HEK293T (cell line): Measurements from ENCODE around the gene PGLYRP3.

Source experiments
- CTCF ChIA-PET: fragments of 350-600 bp; formaldehyde crosslinking; extraction: SDS; loops from one replicate; lab custom pipeline; 2021; ENCODE audit warnings: antibody characterized with exemption, inconsistent platforms; lab: Yijun Ruan, JAX
- POLR2A ChIA-PET: fragments of 350-600 bp; formaldehyde crosslinking; extraction: SDS; loops from one replicate; lab custom pipeline; 2020; ENCODE audit warnings: antibody characterized with exemption, inconsistent platforms; lab: Yijun Ruan, JAX
- DNase-seq: peaks from one replicate; pipeline ENCODE4 v3.0.0; 2012; ENCODE audit warnings: mixed read lengths; ENCODE audit errors: extremely low spot score
- ARNT ChIP-seq: fragments of 450-650 bp; IDR thresholded peaks from 2 replicates; pipeline ENCODE4 v1.6.1; 2017; ENCODE audit warnings: mild to moderate bottlenecking
- BHLHE40 ChIP-seq: fragments of 450-650 bp; IDR thresholded peaks from 2 replicates; pipeline ENCODE4 v1.6.1; 2016; ENCODE audit warnings: mild to moderate bottlenecking, moderate library complexity, borderline replicate concordance
- CTBP1 ChIP-seq: fragments of 450-650 bp; IDR thresholded peaks from 2 replicates; pipeline ENCODE4 v1.6.1; 2016; ENCODE audit warnings: borderline replicate concordance
- ELF4 ChIP-seq: fragments of 450-650 bp; IDR thresholded peaks from 2 replicates; pipeline ENCODE4 v1.6.1; 2017; ENCODE audit warnings: antibody characterized with exemption
- FOXA1 ChIP-seq: fragments of 450-650 bp; IDR thresholded peaks from 2 replicates; pipeline ENCODE4 v1.6.1; 2016; ENCODE audit warnings: mild to moderate bottlenecking
- FOXK2 ChIP-seq: fragments of 450-650 bp; IDR thresholded peaks from 2 replicates; pipeline ENCODE4 v1.6.1; 2016; ENCODE audit warnings: mild to moderate bottlenecking
- FOXM1 ChIP-seq: fragments of 450-650 bp; IDR thresholded peaks from 2 replicates; pipeline ENCODE4 v1.6.1; 2017; ENCODE audit warnings: mild to moderate bottlenecking, borderline replicate concordance
- HDGF ChIP-seq: fragments of 450-650 bp; IDR thresholded peaks from 2 replicates; pipeline ENCODE4 v1.6.1; 2017; ENCODE audit warnings: antibody characterized with exemption, borderline replicate concordance
- L3MBTL2 ChIP-seq: fragments of 450-650 bp; conservative IDR thresholded peaks from 2 replicates; pipeline ENCODE4 v1.6.1; 2016; ENCODE audit warnings: mild to moderate bottlenecking
- LEF1 ChIP-seq: fragments of 450-650 bp; IDR thresholded peaks from 2 replicates; pipeline ENCODE4 v1.6.1; 2017; ENCODE audit warnings: mild to moderate bottlenecking, borderline replicate concordance
- NFRKB ChIP-seq: fragments of 450-650 bp; IDR thresholded peaks from 2 replicates; pipeline ENCODE4 v1.6.1; 2016; ENCODE audit warnings: mild to moderate bottlenecking, moderate library complexity
- PKNOX1 ChIP-seq: fragments of 450-650 bp; IDR thresholded peaks from 2 replicates; pipeline ENCODE4 v1.6.1; 2016
- SP1 ChIP-seq: fragments of 450-650 bp; IDR thresholded peaks from 2 replicates; pipeline ENCODE4 v1.6.1; 2017
- SUZ12 ChIP-seq: fragments of 450-650 bp; IDR thresholded peaks from 2 replicates; pipeline ENCODE4 v1.6.1; 2016; ENCODE audit warnings: mild to moderate bottlenecking
- TARDBP ChIP-seq: fragments of 450-650 bp; IDR thresholded peaks from 2 replicates; pipeline ENCODE4 v1.6.1; 2016
- ZNF384 ChIP-seq: fragments of 450-650 bp; IDR thresholded peaks from 2 replicates; pipeline ENCODE4 v1.6.1; 2016

The PGLYRP3 gene

GRCh38 chr1:153313288-153313687 is 536 bp upstream of the PGLYRP3 start:
- CTCF ChIA-PET: no interaction called here
- DNase-seq: no peak
- POLR2A ChIA-PET: no interaction called here
- TF ChIP-seq SP1 (no peak), BHLHE40 (no peak)

- DNase-seq: no peak
- TF ChIP-seq CTBP1 (no peak), FOXA1 (no peak), SP1 (no peak), ZNF384 (no peak), L3MBTL2 (no peak), TARDBP (no peak), NFRKB (no peak), SUZ12 (no peak), LEF1 (no peak), ELF4 (no peak), FOXM1 (no peak), HDGF (no peak), FOXK2 (no peak), PKNOX1 (no peak), BHLHE40 (no peak), ARNT (no peak)
- ChIA-PET POLR2A (no interaction called here), CTCF (interaction anchor here (2.5 kb wide), 1 partner anchor 22 kb away, joined by 6 read pairs; no protein-coding TSS in a partner anchor)
These were observed 2.2 kb downstream of the PGLYRP3 start for GRCh38 chr1:153310526-153310925.

- TF ChIP-seq SUZ12: no peak
- TF ChIP-seq ZNF384: no peak
- no peak for TF ChIP-seq BHLHE40
- TF ChIP-seq ELF4: no peak
- TF ChIP-seq HDGF: no peak
- no peak for TF ChIP-seq NFRKB
- TF ChIP-seq CTBP1: no peak
- TF ChIP-seq FOXA1: no peak
- POLR2A ChIA-PET: no interaction called here
- no peak for DNase-seq
- CTCF ChIA-PET: no interaction called here
These were observed 3.3 kb downstream of the PGLYRP3 start for GRCh38 chr1:153309441-153309840.

DNA sequence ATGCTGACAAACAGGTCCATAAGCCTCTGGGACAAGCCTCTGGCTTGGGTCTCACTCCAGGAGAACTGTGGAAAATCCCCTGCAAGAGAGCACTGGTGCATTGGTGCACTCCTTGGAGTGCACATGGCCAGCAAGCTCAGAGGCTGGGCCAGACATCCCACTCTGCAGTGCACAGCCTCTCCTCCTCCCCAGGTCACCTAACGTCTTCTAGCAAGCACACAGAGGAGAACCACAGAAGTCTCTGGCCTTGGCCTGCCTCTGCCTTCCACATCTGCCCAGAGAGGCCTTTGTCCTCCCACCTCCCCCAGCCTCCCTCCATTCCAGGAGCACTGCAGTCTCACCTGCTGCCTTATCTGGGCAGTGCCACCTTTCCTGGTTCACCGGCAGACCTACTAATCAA is 4.2 kb downstream of the PGLYRP3 start:
- CTCF ChIA-PET: no interaction called here
- TF ChIP-seq TARDBP (no peak), FOXM1 (no peak), HDGF (no peak), ZNF384 (no peak), BHLHE40 (no peak), SUZ12 (no peak), L3MBTL2 (no peak), NFRKB (no peak), FOXA1 (no peak), SP1 (no peak), ARNT (no peak), CTBP1 (no peak), ELF4 (no peak), FOXK2 (no peak), LEF1 (no peak), PKNOX1 (no peak)
- POLR2A ChIA-PET: no interaction called here
- DNase-seq: no peak

DNA sequence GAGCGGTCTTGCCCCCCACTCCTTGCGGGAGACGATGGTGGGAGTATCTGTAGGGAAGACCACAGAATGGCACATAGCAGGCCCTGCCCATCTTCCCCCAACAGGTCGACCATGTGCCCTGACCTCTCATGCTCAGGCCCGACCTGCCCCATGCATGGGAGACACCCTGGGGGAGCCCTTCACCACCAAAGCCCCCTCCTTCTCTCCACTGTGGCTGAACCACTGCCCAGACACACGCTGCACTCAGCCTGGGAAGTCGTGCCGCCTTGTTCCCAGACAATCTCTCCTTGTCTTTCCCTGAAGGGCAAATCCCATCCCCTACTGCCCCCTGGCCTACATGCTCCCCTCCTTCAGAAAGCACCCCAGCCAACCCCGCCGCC is 5.5 kb downstream of the PGLYRP3 start:
- no peak for TF ChIP-seq NFRKB
- no peak for TF ChIP-seq ZNF384
- no peak for DNase-seq
- ChIA-PET POLR2A (no interaction called here), CTCF (interaction anchor here (0.6 kb wide), 1 partner anchor 13 kb away, joined by 3 read pairs; no protein-coding TSS in a partner anchor)

- DNase-seq: no peak
- CTCF ChIA-PET: no interaction called here
- no peak for TF ChIP-seq FOXA1
- no peak for TF ChIP-seq ARNT
- POLR2A ChIA-PET: no interaction called here
These were observed 6.2 kb downstream of the PGLYRP3 start for GRCh38 chr1:153306303-153307220.

DNA sequence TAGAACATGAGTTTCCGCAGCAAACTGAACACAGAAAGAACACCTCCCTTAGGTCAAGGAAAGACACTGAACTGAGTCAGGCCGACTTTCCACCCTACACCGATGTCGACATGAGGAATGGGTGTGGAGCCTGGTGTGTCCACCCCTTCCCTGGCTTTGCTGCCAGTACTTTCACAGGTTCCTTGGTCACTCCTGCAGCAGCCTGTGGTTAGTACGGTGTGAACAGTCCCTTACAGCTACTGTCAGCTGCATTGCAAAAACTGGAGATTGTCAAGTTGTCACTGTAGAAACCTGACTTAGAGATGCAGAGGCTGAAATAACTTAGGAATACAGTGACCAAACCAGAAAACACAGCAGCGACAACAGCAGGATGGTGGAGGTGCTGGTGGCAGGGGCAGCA is 7.1 kb downstream of the PGLYRP3 start:
- POLR2A ChIA-PET: no interaction called here
- no peak for DNase-seq
- TF ChIP-seq ARNT: no peak
- no peak for TF ChIP-seq BHLHE40
- no peak for TF ChIP-seq ELF4
- TF ChIP-seq CTBP1: no peak
- TF ChIP-seq FOXM1: no peak
- no peak for TF ChIP-seq SP1
- TF ChIP-seq FOXK2: no peak
- TF ChIP-seq NFRKB: no peak
- TF ChIP-seq HDGF: no peak
- TF ChIP-seq TARDBP: no peak
- TF ChIP-seq ZNF384: no peak
- no peak for TF ChIP-seq L3MBTL2
- TF ChIP-seq LEF1: no peak
- TF ChIP-seq PKNOX1: no peak
- no peak for TF ChIP-seq SUZ12
- no peak for TF ChIP-seq FOXA1
- CTCF ChIA-PET: interaction anchor here (1.3 kb wide), 1 partner anchor 17 kb away, joined by 4 read pairs; no protein-coding TSS in a partner anchor
